HEK293 (cell line): ENCODE results near the gene CDK8.

ENCODE experiments used
- CTCF ChIA-PET: fragments of 350-600 bp; formaldehyde crosslinking; extraction: SDS; loops from one replicate; lab custom pipeline; 2021; ENCODE audit warnings: antibody characterized with exemption; lab: Yijun Ruan, JAX
- POLR2A ChIA-PET: fragments of 300-600 bp; formaldehyde crosslinking; extraction: SDS; loops from one replicate; lab custom pipeline; 2020; ENCODE audit warnings: antibody characterized with exemption, inconsistent platforms; lab: Yijun Ruan, JAX
- H3K27ac ChIP-seq: fragments of 200-500 bp; sonication (Bioruptor generic); 2 replicates; pipeline ENCODE4 v1.5.1; 2014; ENCODE audit warnings: low read depth, low read length, control low read depth, inconsistent platforms; ENCODE audit errors: extremely low read depth
- H3K36me3 ChIP-seq, 2 experiments: fragments of 200-500 bp in 1 of 2; sonication (Bioruptor generic) in 1 of 2; 1 replicate in 1 of 2; 2 replicates in 1 of 2; pipeline ENCODE4 v1.5.1; 2014 to 2017; ENCODE audit warnings: inconsistent platforms in 2 of 2, low read length in 2 of 2; ENCODE audit not compliant: control insufficient read depth in 2 of 2, insufficient read depth in 1 of 2
- H3K4me1 ChIP-seq: fragments of 200-500 bp; sonication (Bioruptor generic); 2 replicates; pipeline ENCODE4 v1.5.1; 2014; ENCODE audit warnings: mild to moderate bottlenecking, low read length, inconsistent platforms; ENCODE audit not compliant: control insufficient read depth, insufficient read depth
- H3K4me3 ChIP-seq: 2 replicates; pipeline ENCODE4 v1.5.1; 2011; ENCODE audit warnings: low read depth, mild to moderate bottlenecking, control low read depth, low read length, moderate library complexity
- H3K9me3 ChIP-seq: fragments of 200-500 bp; sonication (Bioruptor generic); 2 replicates; pipeline ENCODE4 v1.5.1; 2014; ENCODE audit warnings: low read depth, low read length, inconsistent platforms; ENCODE audit not compliant: control insufficient read depth, insufficient read depth
- FEZF1 ChIP-seq: fragments of 450-650 bp; formaldehyde crosslinking; IDR thresholded peaks from 2 replicates; pipeline ENCODE4 v1.5.1; 2016; ENCODE audit warnings: missing biosample characterization, missing genetic modification characterization
- GLI2 ChIP-seq: fragments of 450-650 bp; formaldehyde crosslinking; IDR thresholded peaks from 2 replicates; pipeline ENCODE4; 2017; ENCODE audit warnings: missing biosample characterization, missing genetic modification characterization, low read depth, borderline replicate concordance
- GLI4 ChIP-seq: fragments of 450-650 bp; formaldehyde crosslinking; IDR thresholded peaks from 2 replicates; pipeline ENCODE4 v1.5.1; 2016; ENCODE audit warnings: missing biosample characterization, missing genetic modification characterization
- OVOL3 ChIP-seq: fragments of 450-650 bp; formaldehyde crosslinking; IDR thresholded peaks from 2 replicates; pipeline ENCODE4 v1.5.1; 2016; ENCODE audit warnings: missing biosample characterization, missing genetic modification characterization
- REPIN1 ChIP-seq: fragments of 450-650 bp; formaldehyde crosslinking; IDR thresholded peaks from 2 replicates; pipeline ENCODE4 v1.5.1; 2017; ENCODE audit warnings: missing biosample characterization, missing genetic modification characterization, low read depth
- REST ChIP-seq: fragments of 450-650 bp; formaldehyde crosslinking; IDR thresholded peaks from 2 replicates; pipeline ENCODE4 v1.5.1; 2016; ENCODE audit warnings: missing biosample characterization, missing genetic modification characterization
- ZBTB49 ChIP-seq: fragments of 450-650 bp; formaldehyde crosslinking; IDR thresholded peaks from 2 replicates; pipeline ENCODE4 v1.5.1; 2016; ENCODE audit warnings: missing biosample characterization, missing genetic modification characterization, low read depth
- ZNF114 ChIP-seq: fragments of 450-650 bp; formaldehyde crosslinking; IDR thresholded peaks from 2 replicates; pipeline ENCODE4 v1.5.0; 2017; ENCODE audit warnings: missing biosample characterization, missing genetic modification characterization
- ZNF140 ChIP-seq: fragments of 450-650 bp; formaldehyde crosslinking; IDR thresholded peaks from 2 replicates; pipeline ENCODE4 v1.5.1; 2016; ENCODE audit warnings: missing biosample characterization, missing genetic modification characterization
- ZNF146 ChIP-seq: fragments of 450-650 bp; formaldehyde crosslinking; IDR thresholded peaks from 2 replicates; pipeline ENCODE4 v1.5.1; 2016; ENCODE audit warnings: missing biosample characterization, missing genetic modification characterization
- ZNF174 ChIP-seq: fragments of 450-650 bp; formaldehyde crosslinking; IDR thresholded peaks from 2 replicates; pipeline ENCODE4 v1.5.0; 2017; ENCODE audit warnings: missing biosample characterization, mild to moderate bottlenecking, missing genetic modification characterization
- ZNF2 ChIP-seq: fragments of 450-650 bp; formaldehyde crosslinking; IDR thresholded peaks from 2 replicates; pipeline ENCODE4 v1.5.1; 2016; ENCODE audit warnings: missing biosample characterization, missing genetic modification characterization
- ZNF221 ChIP-seq: fragments of 450-650 bp; formaldehyde crosslinking; IDR thresholded peaks from 2 replicates; pipeline ENCODE4 v1.5.1; 2017; ENCODE audit warnings: missing biosample characterization, missing genetic modification characterization, borderline replicate concordance
- ZNF239 ChIP-seq: fragments of 450-650 bp; formaldehyde crosslinking; IDR thresholded peaks from 2 replicates; pipeline ENCODE4 v1.5.1; 2016; ENCODE audit warnings: missing biosample characterization, missing genetic modification characterization
- ZNF24 ChIP-seq: fragments of 450-650 bp; formaldehyde crosslinking; IDR thresholded peaks from 2 replicates; pipeline ENCODE4 v1.5.1; 2016; ENCODE audit warnings: missing biosample characterization, missing genetic modification characterization
- ZNF274 ChIP-seq, 2 experiments: fragments of 200-500 bp in 1 of 2; fragments of 450-650 bp in 1 of 2; sonication (Bioruptor generic) in 1 of 2; formaldehyde crosslinking in 1 of 2; IDR thresholded peaks; 2 replicates each; pipeline versions ENCODE4 v1.5.1 to v1.6.1; 2014 to 2016; ENCODE audit warnings: borderline replicate concordance in 1 of 2, inconsistent platforms in 1 of 2, low read length in 1 of 2, missing biosample characterization in 1 of 2, missing genetic modification characterization in 1 of 2
- ZNF341 ChIP-seq: fragments of 450-650 bp; formaldehyde crosslinking; IDR thresholded peaks from 2 replicates; pipeline ENCODE4; 2016; ENCODE audit warnings: low read depth, missing biosample characterization, missing genetic modification characterization
- ZNF394 ChIP-seq: fragments of 450-650 bp; formaldehyde crosslinking; IDR thresholded peaks from 2 replicates; pipeline ENCODE4 v1.5.1; 2016; ENCODE audit warnings: missing biosample characterization, missing genetic modification characterization, mild to moderate bottlenecking, moderate library complexity, borderline replicate concordance
- ZNF398 ChIP-seq: fragments of 450-650 bp; formaldehyde crosslinking; IDR thresholded peaks from 2 replicates; pipeline ENCODE4 v1.5.1; 2017; ENCODE audit warnings: missing biosample characterization, missing genetic modification characterization
- ZNF404 ChIP-seq: fragments of 450-650 bp; formaldehyde crosslinking; IDR thresholded peaks from 2 replicates; pipeline ENCODE4 v1.5.1; 2017; ENCODE audit warnings: missing biosample characterization, missing genetic modification characterization
- ZNF488 ChIP-seq: fragments of 450-650 bp; formaldehyde crosslinking; IDR thresholded peaks from 2 replicates; pipeline ENCODE4 v1.5.1; 2016; ENCODE audit warnings: missing biosample characterization, missing genetic modification characterization
- ZNF580 ChIP-seq: fragments of 450-650 bp; formaldehyde crosslinking; IDR thresholded peaks from 2 replicates; pipeline ENCODE4 v1.5.1; 2016; ENCODE audit warnings: missing biosample characterization, missing genetic modification characterization
- ZNF792 ChIP-seq: fragments of 450-650 bp; formaldehyde crosslinking; IDR thresholded peaks from 2 replicates; pipeline ENCODE4 v1.5.1; 2016; ENCODE audit warnings: missing biosample characterization, missing genetic modification characterization

CDK8 gene

GRCh38 chr13:26326562-26326961 lies 72.6 kb downstream of the CDK8 start (continued):
- TF ChIP-seq ZBTB49: no peak
- TF ChIP-seq, all 188 proteins: peak for 0

- H3K4me1 ChIP-seq: peaks cover 13% of the 10 kb centered on the region
- H3K4me3 ChIP-seq: no peak overlapping the region
- POLR2A ChIA-PET: no interaction called here
- H3K27ac ChIP-seq: no peak overlapping the region
- H3K36me3 ChIP-seq: no peaks in the 10 kb centered on the region
- no peaks in the 10 kb centered on the region for H3K9me3 ChIP-seq
- CTCF ChIA-PET: interaction anchor here (0.7 to 1.1 kb wide), 2 partner anchors 143 to 416 kb away, joined by 3 to 5 read pairs; no protein-coding TSS in a partner anchor
- TF ChIP-seq ZNF24 (no peak), ZNF580 (tag by site-specific recombination) (no peak), ZNF394 (tag by site-specific recombination) (no peak), ZNF404 (tag by site-specific recombination) (no peak), FEZF1 (no peak), ZNF274 (IDR thresholded peaks at IDR 0.05; ENCODE audit: low read length) (no peak), ZNF274 (tag by site-specific recombination; IDR thresholded peaks at IDR 0.05; ENCODE audit: borderline replicate concordance) (no peak), GLI2 (tag by site-specific recombination) (no peak), ZNF140 (tag by site-specific recombination) (no peak), ZNF239 (no peak), ZNF221 (tag by site-specific recombination) (no peak), ZNF114 (tag by site-specific recombination) (no peak), ZNF398 (no peak), GLI4 (tag by site-specific recombination) (no peak), OVOL3 (tag by site-specific recombination) (no peak), ZNF488 (tag by site-specific recombination) (no peak), ZNF146 (no peak), ZNF341 (tag by site-specific recombination) (no peak)
These were observed 74.2 kb downstream of the CDK8 start for GRCh38 chr13:26327940-26328725.

GRCh38 chr13:26335158-26335557 lies 81.2 kb downstream of the CDK8 start:
- CTCF ChIA-PET: no interaction called here
- TF ChIP-seq REPIN1 (tag by site-specific recombination): no peak
- TF ChIP-seq REST: no peak
- no peak for TF ChIP-seq ZNF2 (tag by site-specific recombination)
- TF ChIP-seq ZNF114 (tag by site-specific recombination): no peak
- TF ChIP-seq ZNF174 (tag by site-specific recombination): no peak
- TF ChIP-seq ZNF792 (tag by site-specific recombination): no peak

More at GRCh38 chr13:26335158-26335557, 81.2 kb downstream of the CDK8 start:
- POLR2A ChIA-PET: no interaction called here
- Histone ChIP-seq H3K27ac (no peak overlapping the region), H3K9me3 (no peaks in the 10 kb centered on the region), H3K4me3 (no peak overlapping the region), H3K36me3 (no peaks in the 10 kb centered on the region), H3K4me1 (no peaks in the 10 kb centered on the region)
